ENCODE data around the gene PFKL. TPM values are rescaled to one million over a fixed set of nuclear protein-coding genes. Genes with fewer than 3 reads are reported as not detected.

PFKL gene
- total and polyA plus RNA-seq, 5 donors from 2014 or later: 125 to 204 (median 174) TPM

DNA sequence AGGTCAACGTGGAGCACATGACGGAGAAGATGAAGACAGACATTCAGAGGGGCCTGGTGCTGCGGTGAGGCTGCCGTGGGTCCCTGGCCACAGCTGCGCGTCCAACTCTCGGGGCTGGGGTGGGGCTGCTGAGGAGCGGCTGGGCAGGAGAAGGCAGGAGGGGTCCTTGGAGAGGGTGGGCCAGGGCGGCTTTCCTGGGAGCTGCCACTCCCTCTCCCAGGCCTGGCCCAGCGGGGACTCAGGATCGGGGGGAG lies 24.9 kb downstream of the PFKL start:
- H3K27ac ChIP-seq (ENCODE audit: insufficient read depth, low read length, poor library complexity, severe bottlenecking): no peak overlapping the region
- no peaks in the 10 kb centered on the region for H3K27me3 Mint-ChIP-seq
- no peak overlapping the region for H3K4me3 ChIP-seq (ENCODE audit: low read depth, low read length)
- H3K9me3 Mint-ChIP-seq: peaks cover 0 to 3% (median 0%) of the 10 kb centered on the region in 7 donors
- H3K27me3 ChIP-seq (ENCODE audit: control insufficient read depth, insufficient read depth, low read length): no peaks in the 10 kb centered on the region
- H3K4me3 Mint-ChIP-seq: no peak overlapping the region
- no peak for ATAC-seq (ENCODE audit: low read depth in 2 of 2)
- no peaks in the 10 kb centered on the region for H3K9me3 ChIP-seq (ENCODE audit: control insufficient read depth in 2 of 2, low read length in 2 of 2)
- peaks cover 0 to 3% (median 0%) of the 10 kb centered on the region in 4 donors for H3K4me1 Mint-ChIP-seq
- H3K36me3 Mint-ChIP-seq: no peaks in the 10 kb centered on the region
- DNase-seq: no peak
- H3K36me3 ChIP-seq (ENCODE audit: control insufficient read depth, insufficient read depth, low read length): peaks cover 24% of the 10 kb centered on the region
- H3K4me1 ChIP-seq (ENCODE audit: control insufficient read depth, insufficient read depth, low read length, poor library complexity, severe bottlenecking): no peaks in the 10 kb centered on the region
- no peak overlapping the region for H3K27ac Mint-ChIP-seq

DNA sequence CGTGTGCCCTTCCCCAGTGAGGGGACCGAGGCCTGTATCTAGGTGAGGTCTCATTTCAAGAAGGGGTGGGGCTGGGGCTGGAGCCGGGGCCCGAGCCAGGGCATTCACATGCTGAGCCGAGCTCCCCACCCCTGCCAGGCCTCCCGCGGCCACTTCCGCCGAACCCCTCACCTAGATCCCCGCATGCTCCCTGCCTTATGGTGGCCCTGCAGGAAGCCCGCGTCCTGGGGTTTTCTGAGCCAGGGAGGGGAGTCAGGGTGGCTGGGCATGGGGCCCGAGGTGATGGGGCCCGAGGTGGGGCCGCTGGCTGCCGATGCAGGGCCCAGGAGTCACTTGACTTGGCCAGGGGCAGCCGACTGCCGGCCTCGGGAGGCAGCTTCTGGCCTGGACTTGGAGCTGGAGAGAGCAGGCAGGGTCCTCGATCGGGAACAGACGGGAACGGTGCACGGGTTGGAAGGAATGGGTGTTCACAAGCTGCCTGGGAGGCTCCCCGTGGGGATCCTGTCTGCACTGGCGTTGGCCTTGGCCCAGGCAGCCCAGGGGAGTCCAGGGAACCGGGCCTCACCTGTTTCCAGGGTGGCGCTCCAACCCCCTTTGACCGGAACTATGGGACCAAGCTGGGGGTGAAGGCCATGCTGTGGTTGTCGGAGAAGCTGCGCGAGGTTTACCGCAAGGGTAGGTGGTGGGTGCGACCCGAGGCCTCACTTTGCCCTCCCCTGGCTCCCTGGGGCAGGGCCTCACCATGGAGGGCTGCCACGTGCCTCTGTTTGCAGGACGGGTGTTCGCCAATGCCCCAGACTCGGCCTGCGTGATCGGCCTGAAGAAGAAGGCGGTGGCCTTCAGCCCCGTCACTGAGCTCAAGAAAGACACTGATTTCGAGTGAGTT lies 25.8 kb downstream of the PFKL start:
- DNase-seq (no peak), ATAC-seq (ENCODE audit: low read depth in 2 of 2) (no peak)
- Mint-ChIP-seq H3K27ac (no peak overlapping the region), H3K4me1 (peaks cover 0 to 3% (median 0%) of the 10 kb centered on the region in 4 donors), H3K36me3 (no peaks in the 10 kb centered on the region), H3K4me3 (no peak overlapping the region), H3K27me3 (no peaks in the 10 kb centered on the region), H3K9me3 (peaks cover 0 to 3% (median 0%) of the 10 kb centered on the region in 7 donors)
- Histone ChIP-seq H3K4me1 (ENCODE audit: control insufficient read depth, insufficient read depth, low read length, poor library complexity, severe bottlenecking) (no peaks in the 10 kb centered on the region), H3K4me3 (ENCODE audit: low read depth, low read length) (no peak overlapping the region), H3K27ac (ENCODE audit: insufficient read depth, low read length, poor library complexity, severe bottlenecking) (no peak overlapping the region), H3K36me3 (ENCODE audit: control insufficient read depth, insufficient read depth, low read length) (peaks cover 22% of the 10 kb centered on the region), H3K9me3 (ENCODE audit: control insufficient read depth in 2 of 2, low read length in 2 of 2) (no peaks in the 10 kb centered on the region), H3K27me3 (ENCODE audit: control insufficient read depth, insufficient read depth, low read length) (no peaks in the 10 kb centered on the region)

DNA sequence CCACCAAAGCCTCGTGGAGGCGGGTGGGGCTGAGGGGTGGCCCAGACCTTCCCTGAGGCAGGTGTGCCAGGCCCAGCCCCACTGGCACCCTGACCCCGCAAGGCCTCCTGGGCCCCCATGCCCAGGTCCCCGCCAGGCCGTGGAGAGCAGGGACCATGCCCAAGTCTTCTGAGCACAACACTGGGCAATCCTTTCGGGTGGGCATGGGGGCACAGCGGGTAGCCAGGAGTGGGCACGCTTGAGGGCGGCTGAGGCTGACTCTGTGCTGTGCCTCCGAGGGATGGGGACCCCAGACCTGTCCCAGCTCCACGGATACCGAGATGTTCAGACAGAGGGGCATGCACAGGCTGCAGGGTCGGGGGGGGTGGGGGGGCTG lies 26.4 kb downstream of the PFKL start:
- Mint-ChIP-seq H3K9me3 (peaks cover 0 to 3% (median 0%) of the 10 kb centered on the region in 7 donors), H3K27ac (no peak overlapping the region), H3K4me1 (peaks cover 0 to 3% (median 0%) of the 10 kb centered on the region in 4 donors), H3K4me3 (no peak overlapping the region), H3K27me3 (no peaks in the 10 kb centered on the region), H3K36me3 (no peaks in the 10 kb centered on the region)
- Histone ChIP-seq H3K9me3 (ENCODE audit: control insufficient read depth in 2 of 2, low read length in 2 of 2) (no peaks in the 10 kb centered on the region), H3K27me3 (ENCODE audit: control insufficient read depth, insufficient read depth, low read length) (no peaks in the 10 kb centered on the region), H3K4me3 (ENCODE audit: low read depth, low read length) (no peak overlapping the region), H3K27ac (ENCODE audit: insufficient read depth, low read length, poor library complexity, severe bottlenecking) (no peak overlapping the region), H3K36me3 (ENCODE audit: control insufficient read depth, insufficient read depth, low read length) (peaks cover 19% of the 10 kb centered on the region), H3K4me1 (ENCODE audit: control insufficient read depth, insufficient read depth, low read length, poor library complexity, severe bottlenecking) (no peaks in the 10 kb centered on the region)
- DNase-seq (no peak), ATAC-seq (ENCODE audit: low read depth in 2 of 2) (no peak)

DNA sequence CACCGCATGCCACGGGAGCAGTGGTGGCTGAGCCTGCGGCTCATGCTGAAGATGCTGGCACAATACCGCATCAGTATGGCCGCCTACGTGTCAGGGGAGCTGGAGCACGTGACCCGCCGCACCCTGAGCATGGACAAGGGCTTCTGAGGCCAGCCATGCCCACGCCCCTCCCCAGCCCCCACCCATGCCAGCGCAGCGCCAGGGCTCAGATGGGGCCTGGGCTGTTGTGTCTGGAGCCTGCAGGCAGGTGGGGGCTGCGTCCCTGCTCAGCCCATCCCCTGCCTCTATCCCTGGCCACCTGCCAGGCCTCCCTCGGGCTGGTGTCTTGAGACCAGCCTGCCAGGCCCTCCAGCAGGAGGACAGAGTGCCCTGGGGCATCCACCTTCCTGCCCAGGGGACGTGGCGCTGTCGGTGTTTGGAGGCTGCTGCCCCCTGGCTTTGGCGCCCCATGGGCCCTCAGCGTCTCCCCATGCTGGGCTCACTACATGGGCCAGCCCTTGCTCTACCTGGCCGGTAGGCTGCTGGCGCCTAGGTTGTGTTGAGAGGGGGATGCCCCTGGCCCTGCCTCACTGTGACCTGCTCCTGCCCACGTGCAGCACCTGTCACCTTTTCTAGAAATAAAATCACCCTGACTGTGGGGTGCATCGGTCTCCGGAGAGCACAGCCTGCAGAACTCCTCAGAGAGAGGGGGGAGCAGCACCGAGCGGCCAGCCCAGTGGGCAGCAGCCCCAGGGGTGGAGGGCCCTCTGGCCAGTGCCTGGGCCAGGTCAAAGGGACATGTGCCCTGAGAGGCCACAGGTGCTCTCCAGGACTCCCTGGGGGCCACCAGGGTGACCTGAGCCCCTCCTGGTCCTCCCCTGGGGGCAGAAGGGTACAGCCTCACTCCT lies 27.1 kb downstream of the PFKL start:
- H3K27me3 Mint-ChIP-seq: no peaks in the 10 kb centered on the region
- no peak overlapping the region for H3K4me3 Mint-ChIP-seq
- peaks cover 0 to 3% (median 0%) of the 10 kb centered on the region in 7 donors for H3K9me3 Mint-ChIP-seq
- no peak for ATAC-seq (ENCODE audit: low read depth in 2 of 2)
- no peak overlapping the region for H3K27ac Mint-ChIP-seq
- DNase-seq: no peak
- Histone ChIP-seq H3K27ac (ENCODE audit: insufficient read depth, low read length, poor library complexity, severe bottlenecking) (no peak overlapping the region), H3K36me3 (ENCODE audit: control insufficient read depth, insufficient read depth, low read length) (peaks cover 15% of the 10 kb centered on the region), H3K4me3 (ENCODE audit: low read depth, low read length) (no peak overlapping the region), H3K27me3 (ENCODE audit: control insufficient read depth, insufficient read depth, low read length) (no peaks in the 10 kb centered on the region), H3K4me1 (ENCODE audit: control insufficient read depth, insufficient read depth, low read length, poor library complexity, severe bottlenecking) (no peaks in the 10 kb centered on the region), H3K9me3 (ENCODE audit: control insufficient read depth in 2 of 2, low read length in 2 of 2) (no peaks in the 10 kb centered on the region)
- peaks cover 3% of the 10 kb centered on the region for H3K36me3 Mint-ChIP-seq
- H3K4me1 Mint-ChIP-seq: peaks cover 0 to 5% (median 0%) of the 10 kb centered on the region in 4 donors

DNA sequence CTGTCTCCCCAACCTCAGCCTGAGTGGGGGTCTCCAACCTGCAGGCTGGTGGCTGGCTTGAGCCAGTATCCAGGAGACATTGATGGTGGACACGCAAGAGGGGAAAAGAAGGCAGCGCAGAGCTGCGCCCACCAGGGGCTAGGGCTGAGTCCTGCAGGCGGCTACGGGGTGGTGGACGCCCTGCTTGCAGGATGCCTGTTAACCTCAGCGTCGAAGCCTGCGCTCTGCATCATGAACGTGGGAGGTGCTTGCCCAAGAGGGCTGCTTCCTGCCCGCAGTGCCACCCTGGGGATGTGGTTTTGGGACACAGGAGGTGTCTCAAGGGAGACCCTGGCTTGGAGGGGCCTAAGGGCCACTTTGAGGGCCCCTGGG lies 27.7 kb downstream of the PFKL start:
- no peak for ATAC-seq (ENCODE audit: low read depth in 2 of 2)
- DNase-seq: no peak
- H3K27ac Mint-ChIP-seq: no peak overlapping the region
- H3K4me1 Mint-ChIP-seq: peaks cover 0 to 6% (median 0%) of the 10 kb centered on the region in 4 donors
- no peaks in the 10 kb centered on the region for H3K27me3 Mint-ChIP-seq
- Histone ChIP-seq H3K9me3 (ENCODE audit: control insufficient read depth in 2 of 2, low read length in 2 of 2) (no peaks in the 10 kb centered on the region), H3K27me3 (ENCODE audit: control insufficient read depth, insufficient read depth, low read length) (no peaks in the 10 kb centered on the region), H3K36me3 (ENCODE audit: control insufficient read depth, insufficient read depth, low read length) (peaks cover 13% of the 10 kb centered on the region), H3K4me1 (ENCODE audit: control insufficient read depth, insufficient read depth, low read length, poor library complexity, severe bottlenecking) (no peaks in the 10 kb centered on the region), H3K4me3 (ENCODE audit: low read depth, low read length) (no peak overlapping the region), H3K27ac (ENCODE audit: insufficient read depth, low read length, poor library complexity, severe bottlenecking) (no peak overlapping the region)
- peaks cover 0 to 3% (median 0%) of the 10 kb centered on the region in 7 donors for H3K9me3 Mint-ChIP-seq
- no peak overlapping the region for H3K4me3 Mint-ChIP-seq
- peaks cover 5% of the 10 kb centered on the region for H3K36me3 Mint-ChIP-seq

DNA sequence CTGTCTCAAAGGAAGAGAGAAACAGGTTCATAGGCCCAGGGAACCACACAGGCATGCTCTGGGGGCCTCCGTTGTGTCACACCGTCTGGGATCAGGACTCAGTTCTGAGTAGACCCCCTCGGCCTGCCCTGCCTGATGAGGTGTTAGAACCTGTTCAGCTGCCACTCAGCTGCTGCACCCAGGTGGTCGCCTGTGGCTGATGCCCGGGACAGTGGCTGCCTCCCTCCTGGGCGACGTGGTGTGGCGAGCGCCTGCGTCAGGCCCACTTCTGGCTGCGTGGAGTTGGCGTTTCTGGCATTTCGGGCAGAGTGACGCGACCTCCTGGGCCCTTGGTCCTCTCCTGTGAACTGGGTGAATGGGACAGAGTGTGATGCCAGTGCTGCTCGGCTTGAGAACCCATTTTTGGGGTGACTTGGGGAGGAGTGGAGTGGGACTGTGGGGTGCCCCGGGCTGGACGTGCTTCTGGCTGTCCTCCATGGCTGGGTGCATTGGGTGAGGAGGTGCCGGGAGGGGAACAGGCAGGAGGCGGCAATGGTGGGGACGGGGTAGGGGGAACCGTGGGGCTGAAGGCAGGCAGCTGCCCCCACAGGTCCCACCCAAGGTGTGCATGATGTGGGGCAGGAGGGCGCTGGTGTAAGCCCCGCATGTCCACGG lies 28.5 kb downstream of the PFKL start:
- no peak overlapping the region for H3K27ac ChIP-seq (ENCODE audit: insufficient read depth, low read length, poor library complexity, severe bottlenecking)
- DNase-seq (no peak), ATAC-seq (ENCODE audit: low read depth in 2 of 2) (peak in 1 of 2 donors; percentile 4)
- no peak overlapping the region for H3K4me3 Mint-ChIP-seq
- no peak overlapping the region for H3K4me3 ChIP-seq (ENCODE audit: low read depth, low read length)
- H3K9me3 Mint-ChIP-seq: peaks cover 0 to 3% (median 0%) of the 10 kb centered on the region in 7 donors
- no peaks in the 10 kb centered on the region for H3K9me3 ChIP-seq (ENCODE audit: control insufficient read depth in 2 of 2, low read length in 2 of 2)
- H3K27me3 ChIP-seq (ENCODE audit: control insufficient read depth, insufficient read depth, low read length): no peaks in the 10 kb centered on the region
- H3K36me3 ChIP-seq (ENCODE audit: control insufficient read depth, insufficient read depth, low read length): peaks cover 10% of the 10 kb centered on the region
- peaks cover 5% of the 10 kb centered on the region for H3K36me3 Mint-ChIP-seq
- H3K27me3 Mint-ChIP-seq: no peaks in the 10 kb centered on the region
- peak overlapping the region in 1 of 3 donors; percentile 23 for H3K27ac Mint-ChIP-seq
- H3K4me1 ChIP-seq (ENCODE audit: control insufficient read depth, insufficient read depth, low read length, poor library complexity, severe bottlenecking): no peaks in the 10 kb centered on the region
- H3K4me1 Mint-ChIP-seq: peaks cover 0 to 6% (median 0%) of the 10 kb centered on the region in 4 donors

DNA sequence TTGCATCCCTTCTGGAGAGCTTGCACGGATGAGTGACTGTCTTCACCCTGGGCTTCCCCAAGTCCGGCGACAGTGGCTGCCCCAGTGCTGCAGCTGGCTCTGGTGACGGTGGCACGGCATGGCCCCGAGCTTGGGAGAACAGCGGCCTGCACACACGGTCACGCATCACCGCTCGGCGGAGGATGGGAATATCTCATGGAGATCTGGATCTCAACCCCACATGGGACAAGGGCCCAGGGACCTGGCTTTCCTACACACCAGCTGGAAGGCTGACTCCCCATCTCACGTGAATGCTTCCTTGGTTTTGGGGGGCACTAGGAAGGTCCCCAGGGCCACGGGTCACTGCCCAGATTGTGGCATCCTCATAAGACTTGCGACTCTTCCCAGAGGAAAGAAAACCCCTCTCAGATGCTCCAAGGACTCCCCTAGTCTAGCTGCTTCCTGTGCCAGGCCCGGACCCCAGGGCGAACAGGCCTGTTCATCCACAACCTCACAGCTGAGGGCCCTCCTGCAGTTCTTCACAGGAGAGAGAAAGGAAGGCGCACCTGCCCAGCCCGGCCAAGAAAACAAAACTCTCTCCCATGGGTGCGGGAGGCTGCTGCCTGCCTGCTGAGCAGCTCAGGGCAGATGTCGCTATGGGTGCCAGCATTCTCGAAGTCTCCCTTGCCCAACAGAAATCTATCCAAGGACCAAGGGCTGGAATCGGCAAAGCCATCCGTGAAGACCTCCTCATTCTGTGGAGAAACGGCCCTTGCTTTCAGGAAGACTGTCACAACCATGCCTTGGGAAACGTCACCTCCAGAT lies 29.4 kb downstream of the PFKL start:
- Mint-ChIP-seq H3K36me3 (peaks cover 5% of the 10 kb centered on the region), H3K27ac (no peak overlapping the region), H3K4me1 (peaks cover 0 to 6% (median 0%) of the 10 kb centered on the region in 4 donors), H3K27me3 (no peaks in the 10 kb centered on the region), H3K4me3 (peak overlapping the region in 1 of 4 donors; percentile 54), H3K9me3 (peaks cover 0 to 3% (median 0%) of the 10 kb centered on the region in 7 donors)
- no peak for DNase-seq
- Histone ChIP-seq H3K4me1 (ENCODE audit: control insufficient read depth, insufficient read depth, low read length, poor library complexity, severe bottlenecking) (no peaks in the 10 kb centered on the region), H3K36me3 (ENCODE audit: control insufficient read depth, insufficient read depth, low read length) (peaks cover 9% of the 10 kb centered on the region), H3K27ac (ENCODE audit: insufficient read depth, low read length, poor library complexity, severe bottlenecking) (no peak overlapping the region), H3K4me3 (ENCODE audit: low read depth, low read length) (no peak overlapping the region), H3K27me3 (ENCODE audit: control insufficient read depth, insufficient read depth, low read length) (no peaks in the 10 kb centered on the region), H3K9me3 (ENCODE audit: control insufficient read depth in 2 of 2, low read length in 2 of 2) (no peaks in the 10 kb centered on the region)
- ATAC-seq (ENCODE audit: low read depth in 2 of 2): no peak
